Amygdala (tissue), 56 donors: ENCODE results near the gene DCHS1.

Source experiments
- DNase-seq, 56 donors: peaks; one replicate each; lab custom pipeline; 2025; lab: John Stamatoyannopoulos, UW

DCHS1 gene

GRCh38 chr11:6571434-6572008 is 84.1 kb downstream of the DCHS1 start:
- DNase-seq: no peak
